K562 (cell line): Measurements from ENCODE around the gene NDUFAB1.

ENCODE experiments used
- BDP1 ChIP-seq: IDR thresholded peaks from 3 replicates; pipeline ENCODE4 v1.6.1; 2011; ENCODE audit not compliant: insufficient read length, insufficient read depth
- TF ChIP-seq, protein P1 (sequence below): sonication (generic); formaldehyde crosslinking; IDR thresholded peaks from 2 replicates; pipeline ENCODE4 v1.8.0; 2022; ENCODE audit warnings: mild to moderate bottlenecking, low read depth, missing genetic modification reagents

DNA sequence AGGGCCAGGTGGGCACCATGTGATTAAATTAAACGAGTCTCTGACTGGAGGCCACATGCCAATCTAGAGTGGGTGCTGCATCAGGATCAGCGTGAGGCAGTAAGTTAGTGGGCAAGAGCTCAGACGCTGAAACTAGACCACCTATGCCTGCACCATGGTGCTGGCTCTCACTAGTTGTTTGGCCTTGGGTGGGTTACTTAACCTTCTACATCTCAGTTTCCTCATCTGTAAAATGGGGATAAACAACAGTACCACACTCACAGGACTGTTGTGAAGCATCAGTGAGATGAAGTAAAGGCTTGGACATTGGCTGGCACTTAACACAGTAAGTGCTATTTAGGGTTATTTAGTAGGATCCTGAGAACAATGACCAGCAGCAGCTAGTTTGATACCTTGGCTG lies 5.9 kb downstream of the NDUFAB1 start:
- TF ChIP-seq BDP1, result no peak
- TF ChIP-seq, protein P1, sequence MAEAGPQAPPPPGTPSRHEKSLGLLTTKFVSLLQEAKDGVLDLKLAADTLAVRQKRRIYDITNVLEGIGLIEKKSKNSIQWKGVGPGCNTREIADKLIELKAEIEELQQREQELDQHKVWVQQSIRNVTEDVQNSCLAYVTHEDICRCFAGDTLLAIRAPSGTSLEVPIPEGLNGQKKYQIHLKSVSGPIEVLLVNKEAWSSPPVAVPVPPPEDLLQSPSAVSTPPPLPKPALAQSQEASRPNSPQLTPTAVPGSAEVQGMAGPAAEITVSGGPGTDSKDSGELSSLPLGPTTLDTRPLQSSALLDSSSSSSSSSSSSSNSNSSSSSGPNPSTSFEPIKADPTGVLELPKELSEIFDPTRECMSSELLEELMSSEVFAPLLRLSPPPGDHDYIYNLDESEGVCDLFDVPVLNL (CRISPR knock-in tag), result no peak
